Mesendoderm (in vitro differentiated cells): ENCODE data around the gene RBM15. TPM values are rescaled to one million over a fixed set of nuclear protein-coding genes. Genes with fewer than 3 reads are reported as not detected.

Source experiments
- DNase-seq: peaks from one replicate; pipeline ENCODE4 v3.0.0; 2013
- H2AK5ac ChIP-seq: 2 replicates; pipeline ENCODE4 v1.6.1; 2013; ENCODE audit warnings: low read length, inconsistent platforms
- H2BK120ac ChIP-seq: 2 replicates; pipeline ENCODE4 v1.6.1; 2013; ENCODE audit warnings: low read depth, mild to moderate bottlenecking, low read length, moderate library complexity, mixed read lengths
- H2BK15ac ChIP-seq: replicated peaks from 2 replicates; pipeline ENCODE4 v1.6.1; 2013; ENCODE audit warnings: low read depth, mild to moderate bottlenecking, moderate library complexity
- H2BK5ac ChIP-seq: 2 replicates; pipeline ENCODE4 v1.6.1; 2013; ENCODE audit warnings: low read length, inconsistent platforms
- H3K18ac ChIP-seq: 2 replicates; pipeline ENCODE4 v1.6.1; 2013; ENCODE audit warnings: mild to moderate bottlenecking, low read length, mixed read lengths
- H3K23ac ChIP-seq: one replicate; pipeline ENCODE4 v1.6.1; 2013; ENCODE audit warnings: low read length
- H3K27ac ChIP-seq: 2 replicates; pipeline ENCODE4 v1.5.1; 2013; ENCODE audit warnings: low read depth, mild to moderate bottlenecking, inconsistent platforms, low read length, moderate library complexity
- H3K27me3 ChIP-seq: 2 replicates; pipeline ENCODE4 v1.6.1; 2013; ENCODE audit warnings: low read length, control low read depth, mild to moderate bottlenecking, inconsistent platforms; ENCODE audit not compliant: insufficient read depth, poor library complexity
- H3K36me3 ChIP-seq: 2 replicates; pipeline ENCODE4 v1.6.1; 2013; ENCODE audit warnings: low read length, inconsistent platforms; ENCODE audit not compliant: control insufficient read depth, insufficient read depth
- H3K4ac ChIP-seq: one replicate; pipeline ENCODE4 v1.6.1; 2013; ENCODE audit warnings: low read depth, mild to moderate bottlenecking, low read length, moderate library complexity
- H3K4me1 ChIP-seq: 2 replicates; pipeline ENCODE4 v1.6.1; 2013; ENCODE audit warnings: low read depth, low read length, inconsistent platforms; ENCODE audit not compliant: control insufficient read depth
- H3K4me2 ChIP-seq: 2 replicates; pipeline ENCODE4 v1.6.1; 2013; ENCODE audit warnings: low read length
- H3K4me3 ChIP-seq: 2 replicates; pipeline ENCODE4 v1.5.1; 2013; ENCODE audit warnings: mild to moderate bottlenecking, low read length
- H3K56ac ChIP-seq: one replicate; pipeline ENCODE4 v1.6.1; 2013; ENCODE audit warnings: low read length
- H3K79me1 ChIP-seq: 2 replicates; pipeline ENCODE4 v1.6.1; 2013; ENCODE audit warnings: low read length, inconsistent platforms
- H3K79me2 ChIP-seq: 2 replicates; pipeline ENCODE4 v1.6.1; 2013; ENCODE audit warnings: mild to moderate bottlenecking, low read length; ENCODE audit not compliant: control insufficient read depth, insufficient read depth
- H3K9ac ChIP-seq: 2 replicates; pipeline ENCODE4 v1.6.1; 2013; ENCODE audit warnings: low read length, inconsistent platforms
- H4K5ac ChIP-seq: one replicate; pipeline ENCODE4 v1.6.1; 2013; ENCODE audit warnings: low read length
- H4K8ac ChIP-seq: one replicate; pipeline ENCODE4 v1.6.1; 2013; ENCODE audit warnings: low read depth, mild to moderate bottlenecking, control low read depth, low read length, moderate library complexity
- WGBS: extraction: QIAGEN DNeasy Blood & Tissue Kit; methylation state at CpG from one replicate; pipeline ENCODE4 v1.1.7; 2013; ENCODE audit warnings: low lambda C conversion rate, missing lambda C conversion rate; ENCODE audit not compliant: insufficient coverage; ENCODE audit errors: extremely low coverage; 5-methylcytosine and 5-hydroxymethylcytosine counted together
- polyA plus RNA-seq, 2 experiments: library from polyadenylated mRNA; stranded (reverse); fragments of 200-250 nt; gene quantifications; one replicate each; pipeline ENCODE4 v1.2.3, GENCODE V29; 2013

Gene RBM15
- polyA plus RNA-seq (2013, experiment 1 of 2) = 14.9 TPM
- polyA plus RNA-seq (2013, experiment 2 of 2) = 14.0 TPM

- Histone ChIP-seq H2AK5ac (no peak within 1 kb of the TSS), H3K36me3 (peaks cover 3% of the 10 kb centered on the region), H4K8ac (no peak within 1 kb of the TSS), H4K5ac (no peak within 1 kb of the TSS), H3K27ac (peak within 1 kb of the TSS; percentile 91), H3K4ac (peak within 1 kb of the TSS; percentile 89), H3K4me2 (peak within 1 kb of the TSS; percentile 88), H3K79me1 (no peaks in the 10 kb centered on the region), H3K18ac (peak within 1 kb of the TSS; percentile 86), H3K4me1 (peaks cover 8% of the 10 kb centered on the region), H3K56ac (peak within 1 kb of the TSS; percentile 99), H3K27me3 (no peaks in the 10 kb centered on the region), H3K4me3 (peak within 1 kb of the TSS; percentile 98), H3K79me2 (peaks cover 46% of the 10 kb centered on the region), H2BK5ac (peak within 1 kb of the TSS; percentile 92), H3K9ac (peak within 1 kb of the TSS; percentile 98), H2BK15ac (no peak within 1 kb of the TSS), H3K23ac (no peak within 1 kb of the TSS), H2BK120ac (peak within 1 kb of the TSS; percentile 69)
- peak; percentile 100 for DNase-seq
- no CpG with 5 or more reads among the region's 25 CpGs for WGBS
Measured at GRCh38 chr1:110338886-110339406, at the start of gene RBM15. Gene RBM15 (plus strand): TSS chr1:110339377. CDS start chr1:110339406, 29 bp downstream.

GRCh38 chr1:110291241-110292030 lies 47.7 kb upstream of the RBM15 start:
- Histone ChIP-seq H3K4me1 (no peaks in the 10 kb centered on the region), H2AK5ac (no peak overlapping the region), H4K8ac (no peak overlapping the region), H3K23ac (no peak overlapping the region), H3K36me3 (no peaks in the 10 kb centered on the region), H3K27me3 (no peaks in the 10 kb centered on the region), H3K9ac (no peak overlapping the region), H3K18ac (no peak overlapping the region), H4K5ac (no peak overlapping the region), H3K27ac (no peak overlapping the region), H2BK120ac (no peak overlapping the region), H3K4me2 (no peak overlapping the region), H3K4ac (no peak overlapping the region), H3K56ac (no peak overlapping the region), H3K79me2 (no peaks in the 10 kb centered on the region), H2BK5ac (no peak overlapping the region), H2BK15ac (no peak overlapping the region), H3K4me3 (no peak overlapping the region), H3K79me1 (no peaks in the 10 kb centered on the region)
- no peak for DNase-seq
- WGBS = no CpG with 5 or more reads among the region's 7 CpGs

GRCh38 chr1:110292031-110292741 lies 47.0 kb upstream of the RBM15 start:
- no peak overlapping the region for H3K4me3 ChIP-seq
- no peak overlapping the region for H2AK5ac ChIP-seq
- no peaks in the 10 kb centered on the region for H3K79me1 ChIP-seq
- no peak overlapping the region for H3K9ac ChIP-seq
- H3K27me3 ChIP-seq = no peaks in the 10 kb centered on the region
- no peak overlapping the region for H3K56ac ChIP-seq
- H2BK5ac ChIP-seq = no peak overlapping the region
- WGBS = no CpG with 5 or more reads among the region's 7 CpGs
- no peak overlapping the region for H3K4ac ChIP-seq
- H3K23ac ChIP-seq = no peak overlapping the region
- no peak overlapping the region for H2BK15ac ChIP-seq
- no peak for DNase-seq
- no peaks in the 10 kb centered on the region for H3K79me2 ChIP-seq
- no peak overlapping the region for H3K18ac ChIP-seq
- H3K27ac ChIP-seq = no peak overlapping the region
- no peaks in the 10 kb centered on the region for H3K4me1 ChIP-seq
- H4K5ac ChIP-seq = no peak overlapping the region
- H2BK120ac ChIP-seq = no peak overlapping the region
- no peaks in the 10 kb centered on the region for H3K36me3 ChIP-seq
- no peak overlapping the region for H4K8ac ChIP-seq
- no peak overlapping the region for H3K4me2 ChIP-seq

GRCh38 chr1:110293601-110294104 lies 45.5 kb upstream of the RBM15 start:
- H2BK120ac ChIP-seq = no peak overlapping the region
- H4K8ac ChIP-seq = no peak overlapping the region
- H3K27me3 ChIP-seq = no peaks in the 10 kb centered on the region
- H3K23ac ChIP-seq = no peak overlapping the region
- WGBS = no CpG with 5 or more reads among the region's 9 CpGs
- H2AK5ac ChIP-seq = no peak overlapping the region
- H3K9ac ChIP-seq = no peak overlapping the region
- no peaks in the 10 kb centered on the region for H3K4me1 ChIP-seq
- H3K27ac ChIP-seq = no peak overlapping the region
- no peak overlapping the region for H4K5ac ChIP-seq
- no peak overlapping the region for H3K56ac ChIP-seq
- H3K79me1 ChIP-seq = no peaks in the 10 kb centered on the region
- no peak overlapping the region for H3K4me3 ChIP-seq
- no peak overlapping the region for H2BK15ac ChIP-seq
- DNase-seq = no peak
- H3K4me2 ChIP-seq = no peak overlapping the region
- H2BK5ac ChIP-seq = no peak overlapping the region
- no peaks in the 10 kb centered on the region for H3K79me2 ChIP-seq
- no peaks in the 10 kb centered on the region for H3K36me3 ChIP-seq
- H3K18ac ChIP-seq = no peak overlapping the region
- H3K4ac ChIP-seq = no peak overlapping the region

- H3K4me1 ChIP-seq = no peaks in the 10 kb centered on the region
- H3K9ac ChIP-seq = no peak overlapping the region
- H3K23ac ChIP-seq = no peak overlapping the region
- H3K27ac ChIP-seq = no peak overlapping the region
- no peak overlapping the region for H3K4me2 ChIP-seq
- no peak overlapping the region for H3K18ac ChIP-seq
- H2AK5ac ChIP-seq = no peak overlapping the region
- H3K79me1 ChIP-seq = no peaks in the 10 kb centered on the region
- H3K27me3 ChIP-seq = no peaks in the 10 kb centered on the region
- H3K4me3 ChIP-seq = no peak overlapping the region
- no peak overlapping the region for H2BK120ac ChIP-seq
- no peaks in the 10 kb centered on the region for H3K79me2 ChIP-seq
- no peak overlapping the region for H3K56ac ChIP-seq
- no peak overlapping the region for H3K4ac ChIP-seq
- H2BK15ac ChIP-seq = no peak overlapping the region
- H4K8ac ChIP-seq = no peak overlapping the region
- no peaks in the 10 kb centered on the region for H3K36me3 ChIP-seq
- H2BK5ac ChIP-seq = no peak overlapping the region
- no CpG with 5 or more reads among the region's 9 CpGs for WGBS
- no peak overlapping the region for H4K5ac ChIP-seq
- no peak for DNase-seq
Measured at GRCh38 chr1:110294308-110294707, 44.9 kb upstream of the RBM15 start.
